ENCODE results near the gene SEMA4C.
"Not testable (repeated sequence)": the region's sequence is repeated elsewhere in the genome, so short reads cannot be mapped to it uniquely, and the experiment has no call there.

Gene SEMA4C

DNA sequence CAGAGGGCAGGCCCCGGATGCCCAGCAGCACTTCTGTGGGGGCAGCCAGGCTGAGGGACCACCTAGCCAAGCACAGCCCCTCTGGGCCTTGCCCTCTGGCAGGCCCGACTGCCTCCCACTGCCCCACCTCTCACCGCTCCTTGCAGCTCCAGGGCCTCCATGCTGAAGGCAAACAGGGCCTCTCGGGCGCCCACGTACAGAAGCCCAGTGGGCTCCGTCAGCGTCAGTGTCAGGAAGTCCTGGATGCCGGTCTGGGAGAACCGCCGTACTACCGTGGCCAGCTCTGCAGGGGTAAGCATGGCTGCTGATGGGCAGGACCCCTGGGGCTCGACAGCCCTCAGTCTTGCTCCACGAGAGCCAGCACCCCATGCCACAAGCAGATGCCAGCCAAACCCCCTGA, 3.7 kb downstream of the SEMA4C start:
- no peak overlapping the region for H3K27ac ChIP-seq
- peaks cover 75% of the 10 kb centered on the region for H3K36me3 ChIP-seq
- TF ChIP-seq, protein P1, sequence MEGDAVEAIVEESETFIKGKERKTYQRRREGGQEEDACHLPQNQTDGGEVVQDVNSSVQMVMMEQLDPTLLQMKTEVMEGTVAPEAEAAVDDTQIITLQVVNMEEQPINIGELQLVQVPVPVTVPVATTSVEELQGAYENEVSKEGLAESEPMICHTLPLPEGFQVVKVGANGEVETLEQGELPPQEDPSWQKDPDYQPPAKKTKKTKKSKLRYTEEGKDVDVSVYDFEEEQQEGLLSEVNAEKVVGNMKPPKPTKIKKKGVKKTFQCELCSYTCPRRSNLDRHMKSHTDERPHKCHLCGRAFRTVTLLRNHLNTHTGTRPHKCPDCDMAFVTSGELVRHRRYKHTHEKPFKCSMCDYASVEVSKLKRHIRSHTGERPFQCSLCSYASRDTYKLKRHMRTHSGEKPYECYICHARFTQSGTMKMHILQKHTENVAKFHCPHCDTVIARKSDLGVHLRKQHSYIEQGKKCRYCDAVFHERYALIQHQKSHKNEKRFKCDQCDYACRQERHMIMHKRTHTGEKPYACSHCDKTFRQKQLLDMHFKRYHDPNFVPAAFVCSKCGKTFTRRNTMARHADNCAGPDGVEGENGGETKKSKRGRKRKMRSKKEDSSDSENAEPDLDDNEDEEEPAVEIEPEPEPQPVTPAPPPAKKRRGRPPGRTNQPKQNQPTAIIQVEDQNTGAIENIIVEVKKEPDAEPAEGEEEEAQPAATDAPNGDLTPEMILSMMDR (IDR thresholded peaks at IDR 0.05; ENCODE audit: low read depth, low read length), result no peak
- no peak overlapping the region for H3K4me3 ChIP-seq (ENCODE audit: low read depth, low read length)
- no peaks in the 10 kb centered on the region for H3K9me3 ChIP-seq (ENCODE audit: severe bottlenecking)
- no peaks in the 10 kb centered on the region for H3K27me3 ChIP-seq (ENCODE audit: insufficient read depth, low read depth, severe bottlenecking)
- no peak for DNase-seq

DNA sequence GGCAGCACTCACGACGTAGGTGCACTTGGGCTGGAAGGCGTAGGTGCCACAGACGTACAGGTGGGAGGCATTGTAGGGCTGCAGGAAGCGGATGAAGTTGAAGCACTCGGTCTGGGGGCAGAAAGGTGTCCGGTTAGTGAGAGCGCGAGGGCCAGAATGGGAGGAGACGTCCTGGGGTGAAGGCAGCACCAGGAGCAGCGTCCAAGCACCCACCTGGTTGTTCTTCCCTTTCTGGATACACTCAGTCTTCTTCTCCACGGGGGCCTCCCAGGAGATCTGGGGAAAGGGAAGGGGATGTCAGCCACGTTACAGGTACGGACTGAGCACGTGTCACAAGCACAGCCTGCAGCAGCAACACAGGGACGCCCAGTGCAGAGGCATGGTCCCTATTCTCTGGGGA, 4.2 kb downstream of the SEMA4C start:
- no peak for DNase-seq
- Histone ChIP-seq H3K27ac (no peak overlapping the region), H3K27me3 (ENCODE audit: insufficient read depth, low read depth, severe bottlenecking) (no peaks in the 10 kb centered on the region), H3K4me3 (ENCODE audit: low read depth, low read length) (no peak overlapping the region), H3K9me3 (ENCODE audit: severe bottlenecking) (no peaks in the 10 kb centered on the region), H3K36me3 (peaks cover 80% of the 10 kb centered on the region)
- TF ChIP-seq, protein P1 (IDR thresholded peaks at IDR 0.05; ENCODE audit: low read depth, low read length), result no peak

DNA sequence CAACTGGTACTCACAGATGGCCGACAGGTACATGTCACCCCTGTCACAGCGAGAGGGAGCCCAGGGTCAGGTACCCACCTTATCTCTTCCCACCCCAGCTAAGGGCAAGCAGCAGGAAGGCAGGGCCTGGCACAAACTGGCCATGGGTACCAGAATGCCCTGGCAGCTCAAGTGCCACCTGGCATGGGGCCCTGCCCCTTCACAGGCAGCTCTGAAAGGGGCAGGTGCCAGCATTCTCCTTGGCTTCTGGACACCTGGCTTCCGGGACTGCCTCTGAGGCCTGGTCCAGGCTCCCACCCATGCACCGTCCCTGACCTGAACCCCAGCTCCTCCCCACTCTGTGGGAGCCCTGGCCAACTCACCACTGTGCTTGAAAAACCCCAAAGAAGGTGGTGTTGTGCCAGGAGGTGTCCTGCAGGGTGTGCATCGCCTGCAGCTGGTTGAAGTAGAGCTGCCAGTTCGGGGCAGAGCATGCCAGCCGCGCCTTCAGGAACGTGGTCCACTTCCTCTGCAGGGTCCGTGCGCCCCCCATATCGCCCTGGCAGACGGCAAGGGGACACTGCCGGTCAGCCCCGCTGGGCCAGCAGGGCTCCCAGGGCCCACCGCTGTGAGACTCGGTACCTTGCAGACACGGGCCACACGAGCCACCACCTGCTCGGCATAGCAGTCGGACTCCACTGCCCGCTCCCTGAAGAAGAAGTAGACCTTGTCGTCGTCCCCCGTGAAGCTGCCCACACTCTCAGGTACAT, 5.4 kb downstream of the SEMA4C start:
- no peaks in the 10 kb centered on the region for H3K27me3 ChIP-seq (ENCODE audit: insufficient read depth, low read depth, severe bottlenecking)
- H3K9me3 ChIP-seq (ENCODE audit: severe bottlenecking), result no peaks in the 10 kb centered on the region
- peaks cover 87% of the 10 kb centered on the region for H3K36me3 ChIP-seq
- DNase-seq, result no peak
- H3K4me3 ChIP-seq (ENCODE audit: low read depth, low read length), result no peak overlapping the region
- TF ChIP-seq, protein P1 (IDR thresholded peaks at IDR 0.05; ENCODE audit: low read depth, low read length), result no peak
- H3K27ac ChIP-seq, result no peak overlapping the region

DNA sequence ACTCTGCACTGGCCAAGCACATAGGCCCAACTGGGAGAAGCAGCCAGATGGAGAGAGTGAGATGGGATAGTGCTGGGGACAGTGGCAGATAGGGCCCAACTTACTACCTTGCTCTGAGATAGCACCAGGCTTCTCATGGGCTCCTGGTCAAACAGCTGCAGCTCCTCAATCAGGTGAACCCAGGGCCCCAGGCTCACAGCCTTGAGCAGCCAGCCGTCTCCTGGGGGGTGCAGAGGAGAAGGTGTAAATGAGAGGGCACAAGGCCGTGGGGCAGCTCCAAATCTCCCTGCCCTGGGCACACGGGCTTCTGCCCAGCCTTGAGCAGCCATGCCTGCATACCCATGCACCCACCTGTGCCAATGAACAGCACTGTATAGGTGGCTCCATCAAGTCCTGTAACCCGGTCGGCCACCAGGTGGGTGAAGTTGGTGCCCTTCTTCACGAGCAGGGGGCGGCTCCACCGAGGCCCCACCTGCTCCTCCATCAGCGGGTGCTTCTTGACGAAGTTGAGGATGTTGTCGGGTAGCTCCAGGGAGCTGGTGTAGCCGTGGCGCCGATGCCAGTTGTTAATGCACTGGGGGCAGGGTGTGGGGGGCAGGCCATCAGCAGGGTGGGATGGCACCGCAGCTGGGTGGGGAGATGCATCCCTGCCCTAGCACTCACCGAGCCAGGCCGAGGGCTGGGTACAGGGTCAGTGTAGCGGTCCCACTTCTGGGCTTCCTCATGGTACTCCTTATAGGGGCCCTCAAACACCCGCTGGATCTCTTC, 6.1 kb downstream of the SEMA4C start:
- Histone ChIP-seq H3K27me3 (ENCODE audit: insufficient read depth, low read depth, severe bottlenecking) (no peaks in the 10 kb centered on the region), H3K4me3 (ENCODE audit: low read depth, low read length) (no peak overlapping the region), H3K9me3 (ENCODE audit: severe bottlenecking) (no peaks in the 10 kb centered on the region), H3K27ac (no peak overlapping the region), H3K36me3 (peaks cover 84% of the 10 kb centered on the region)
- TF ChIP-seq, protein P1 (IDR thresholded peaks at IDR 0.05; ENCODE audit: low read depth, low read length), result no peak
- no peak for DNase-seq

DNA sequence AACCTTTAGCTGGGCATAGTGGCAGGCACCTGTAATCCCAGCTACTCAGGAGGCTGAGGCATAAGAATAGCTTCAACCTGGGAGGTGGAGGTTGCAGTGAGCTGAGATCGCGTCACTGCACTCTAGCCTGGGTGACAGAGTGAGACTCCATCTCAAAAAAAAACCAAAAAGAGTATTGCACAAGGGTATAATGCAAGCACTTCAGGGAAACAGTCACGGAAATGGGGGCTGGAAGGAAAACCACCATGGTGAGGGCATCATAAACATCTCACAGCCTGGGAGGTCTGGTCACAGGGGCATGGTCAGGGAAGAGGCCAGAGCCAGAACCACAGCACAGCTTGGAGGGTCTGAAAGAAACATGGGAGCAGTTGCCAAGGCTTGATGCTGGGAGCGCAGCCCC, 6.8 kb downstream of the SEMA4C start:
- DNase-seq; H3K9me3 ChIP-seq (ENCODE audit: severe bottlenecking); H3K27me3 ChIP-seq (ENCODE audit: insufficient read depth, low read depth, severe bottlenecking); H3K4me3 ChIP-seq (ENCODE audit: low read depth, low read length); H3K27ac ChIP-seq: not testable (repeated sequence)
- peaks cover 80% of the 10 kb centered on the region for H3K36me3 ChIP-seq

DNA sequence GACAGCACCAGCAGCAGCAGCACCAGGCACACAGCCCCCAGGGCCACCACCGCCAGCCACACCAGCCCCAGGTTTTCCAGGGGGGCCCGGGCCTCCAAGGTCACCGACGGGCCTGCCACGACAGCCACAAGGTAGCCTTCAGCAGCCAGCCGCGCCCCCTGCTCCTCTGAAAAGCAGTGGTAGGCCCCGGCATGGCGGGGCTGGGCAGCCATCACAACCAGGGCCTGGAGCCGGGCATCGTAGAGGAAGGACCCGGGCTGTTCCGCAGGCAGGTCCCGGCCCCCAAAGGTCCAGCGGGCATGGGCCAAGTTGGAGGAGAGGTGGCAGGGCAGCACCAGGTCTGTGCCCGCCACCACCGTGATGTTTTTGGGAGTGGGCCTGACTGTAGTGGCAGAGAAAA, 8.8 kb downstream of the SEMA4C start:
- H3K27ac ChIP-seq, result peak overlapping the region; percentile 63; the same call in 1 of the 2 replicates
- peaks cover 61% of the 10 kb centered on the region for H3K36me3 ChIP-seq
- TF ChIP-seq, protein P1 (IDR thresholded peaks at IDR 0.05; ENCODE audit: low read depth, low read length), result no peak

More for the DNA sequence above, 8.8 kb downstream of the SEMA4C start:
- no peak overlapping the region for H3K4me3 ChIP-seq (ENCODE audit: low read depth, low read length)
- DNase-seq, result no peak
- no peaks in the 10 kb centered on the region for H3K27me3 ChIP-seq (ENCODE audit: insufficient read depth, low read depth, severe bottlenecking)
- no peaks in the 10 kb centered on the region for H3K9me3 ChIP-seq (ENCODE audit: severe bottlenecking)

Data from WERI-Rb-1 (cell line).